HG03460 (cell line): Measurements from ENCODE around the gene FARP1.
A peak's percentile ranks its signal among the peaks of the same experiment; 100 is the strongest.

Experiments used
- ATAC-seq: cut with Tn5 transposase; IDR thresholded peaks from one replicate; pipeline ENCODE4 v1.9.1; 2021; ENCODE audit not compliant: unreplicated experiment

FARP1 gene

DNA sequence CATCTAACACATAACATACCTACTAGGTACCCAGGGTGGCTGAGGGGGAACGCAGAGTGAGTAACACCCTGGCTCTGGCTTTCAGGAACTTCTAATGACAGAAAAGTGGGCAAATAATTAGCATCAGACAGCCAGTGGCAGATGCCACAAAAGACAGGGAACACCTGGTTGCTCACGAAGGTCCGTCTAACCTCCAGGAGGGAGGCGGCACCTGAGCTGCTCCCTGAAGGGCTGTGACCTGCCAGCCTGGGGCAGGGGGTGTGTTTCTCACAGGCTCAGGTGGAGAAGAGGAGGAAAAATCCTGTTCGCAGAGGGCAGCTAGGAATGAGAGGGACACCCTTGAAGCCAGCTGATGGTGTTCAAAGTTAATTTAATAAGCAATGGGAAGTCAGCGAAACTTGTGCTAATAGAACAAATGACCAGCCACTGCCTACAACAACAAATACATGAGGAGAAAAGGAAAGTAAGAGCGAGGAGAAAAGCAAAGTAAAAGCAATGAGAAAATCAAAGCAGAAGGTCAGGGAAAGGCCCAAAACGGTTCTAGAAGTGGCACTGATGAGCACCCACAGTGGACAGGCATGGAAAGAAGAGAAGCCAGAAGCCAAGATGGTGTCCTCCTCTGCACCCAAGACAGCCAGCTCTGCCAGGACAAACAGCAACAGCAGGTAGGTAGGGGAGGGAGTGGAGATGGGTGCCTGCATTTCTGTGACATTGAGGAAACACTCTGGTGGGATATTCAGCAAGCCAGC is 346.7 kb downstream of the FARP1 start:
- ATAC-seq: no peak

DNA sequence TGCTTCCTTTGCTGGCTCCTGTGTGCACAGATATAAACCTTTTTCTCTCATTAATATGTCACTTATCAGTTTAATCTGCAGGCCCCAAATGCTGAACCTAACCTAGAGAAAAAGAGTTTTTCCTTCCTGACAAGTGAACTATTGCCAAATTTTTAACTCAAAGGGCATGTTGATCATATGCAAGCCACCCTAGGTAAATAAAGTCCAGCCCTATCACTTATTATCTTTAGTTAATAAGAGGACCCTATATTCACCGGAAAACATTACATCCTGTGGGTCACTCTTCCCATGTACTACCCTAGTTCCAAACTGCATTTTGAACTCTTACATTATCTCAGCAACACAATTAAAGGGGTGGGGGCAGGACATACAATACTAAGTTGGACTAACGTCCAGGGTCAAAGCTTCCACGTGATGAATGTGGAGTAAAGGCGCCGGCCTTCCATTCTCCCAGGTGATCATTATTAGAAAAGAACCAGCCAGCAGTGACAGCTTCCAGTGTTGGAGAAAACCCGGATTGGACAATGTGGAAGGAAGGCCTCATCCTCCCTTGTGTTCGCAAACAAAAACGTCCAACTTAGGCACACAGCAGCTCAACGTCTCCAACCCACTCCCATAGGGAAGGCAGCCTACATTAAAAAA is 347.4 kb downstream of the FARP1 start:
- no peak for ATAC-seq

DNA sequence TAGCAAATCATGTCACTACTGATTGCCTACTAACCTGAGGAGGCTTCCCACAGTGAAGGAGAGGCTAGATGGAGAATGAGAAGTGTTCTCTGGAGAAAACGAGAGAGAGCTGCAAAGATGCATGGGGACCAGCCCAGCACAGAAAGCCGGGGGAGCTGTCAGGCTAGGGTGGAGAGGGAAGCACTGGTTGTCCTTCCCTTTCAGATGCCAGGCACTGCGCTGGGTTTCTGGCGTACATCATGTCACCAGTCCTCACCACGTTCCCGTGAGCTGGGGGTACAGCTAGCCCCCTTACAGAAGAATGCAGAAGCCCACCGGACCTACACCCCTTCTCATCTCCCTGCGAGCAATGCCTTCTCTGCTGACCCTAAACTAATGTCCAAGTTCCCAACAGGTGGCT is 348.0 kb downstream of the FARP1 start:
- no peak for ATAC-seq

DNA sequence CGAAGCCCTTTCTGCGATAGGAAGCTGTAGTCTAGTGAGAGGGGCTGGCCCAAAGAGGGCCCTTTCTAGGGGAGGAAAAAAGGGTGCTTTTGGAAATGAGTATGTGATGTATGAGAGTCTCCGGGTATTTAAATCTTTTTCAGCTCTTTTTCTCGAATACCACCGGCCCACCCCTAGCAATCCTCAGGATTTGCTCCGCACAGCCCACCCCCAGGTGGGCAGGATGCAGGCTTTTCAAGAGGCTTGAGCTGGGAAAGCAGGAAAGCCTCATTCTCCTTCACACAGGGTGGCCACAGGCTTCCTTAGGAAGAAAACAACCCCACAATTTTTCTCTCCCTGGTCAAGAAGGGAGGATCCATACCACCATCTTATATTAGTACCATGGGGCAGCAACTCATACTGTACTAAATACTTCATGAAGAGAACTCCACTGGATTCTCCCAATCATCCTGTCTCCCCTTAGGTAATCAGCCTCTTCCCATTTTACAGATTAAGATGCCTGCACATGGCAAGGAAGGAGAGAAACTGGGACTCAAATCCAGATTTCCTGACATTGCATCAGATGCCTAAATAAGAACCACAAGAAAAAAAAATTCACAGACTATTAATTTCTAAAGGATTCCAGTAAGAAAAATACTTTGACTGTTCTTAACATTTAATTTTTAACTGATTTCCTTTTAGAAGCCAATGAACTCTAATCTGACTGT is 349.6 kb downstream of the FARP1 start:
- ATAC-seq: no peak

DNA sequence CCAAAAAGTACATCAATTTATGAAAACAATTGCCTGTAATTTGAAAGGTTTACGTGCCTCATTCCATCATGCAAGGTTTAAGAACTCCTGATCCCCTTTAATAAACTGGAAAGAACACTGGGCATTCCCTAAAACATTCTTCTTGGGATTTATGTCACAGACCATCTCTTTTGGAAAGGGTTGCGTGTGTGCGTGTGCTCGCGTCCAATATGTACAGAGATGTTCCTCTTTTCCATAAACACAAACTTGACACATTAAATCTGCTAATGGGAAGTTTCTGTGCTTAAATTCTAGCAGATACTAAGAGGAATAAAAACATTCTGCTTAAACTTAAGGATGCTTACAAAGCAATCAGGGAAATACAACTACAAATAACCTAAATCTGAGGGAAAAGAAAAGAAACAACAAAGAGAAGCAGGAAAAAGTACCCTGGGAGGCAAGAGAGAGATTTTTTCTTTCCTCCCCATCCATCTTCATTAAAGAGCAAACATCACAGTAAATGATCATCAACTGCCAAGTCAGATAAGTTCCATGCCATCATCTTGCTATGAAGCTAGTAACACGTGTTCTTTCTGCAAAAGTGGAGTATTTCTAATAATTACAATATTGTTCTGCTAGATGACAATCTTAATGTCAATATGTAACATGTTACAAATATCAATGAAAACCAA is 350.3 kb downstream of the FARP1 start:
- no peak for ATAC-seq

DNA sequence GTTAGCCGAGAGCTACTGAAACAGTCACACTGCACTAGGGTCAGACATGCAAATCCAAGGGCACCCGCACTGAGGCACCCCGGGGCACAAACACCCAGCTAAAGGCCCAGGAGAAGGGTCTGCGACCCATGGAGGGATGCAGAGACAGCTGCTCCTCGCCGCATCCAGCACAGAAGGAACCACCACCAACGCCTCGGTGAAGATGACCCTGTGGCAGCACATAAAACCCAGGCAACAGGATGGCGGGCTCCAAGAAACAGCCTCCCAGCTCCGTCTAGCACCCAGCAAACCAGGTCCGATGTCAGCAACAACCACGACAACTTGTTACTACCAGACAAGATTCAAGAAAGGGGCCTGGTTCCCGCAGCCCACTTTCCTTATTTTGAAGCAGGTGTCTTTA is 351.9 kb downstream of the FARP1 start:
- ATAC-seq: no peak

DNA sequence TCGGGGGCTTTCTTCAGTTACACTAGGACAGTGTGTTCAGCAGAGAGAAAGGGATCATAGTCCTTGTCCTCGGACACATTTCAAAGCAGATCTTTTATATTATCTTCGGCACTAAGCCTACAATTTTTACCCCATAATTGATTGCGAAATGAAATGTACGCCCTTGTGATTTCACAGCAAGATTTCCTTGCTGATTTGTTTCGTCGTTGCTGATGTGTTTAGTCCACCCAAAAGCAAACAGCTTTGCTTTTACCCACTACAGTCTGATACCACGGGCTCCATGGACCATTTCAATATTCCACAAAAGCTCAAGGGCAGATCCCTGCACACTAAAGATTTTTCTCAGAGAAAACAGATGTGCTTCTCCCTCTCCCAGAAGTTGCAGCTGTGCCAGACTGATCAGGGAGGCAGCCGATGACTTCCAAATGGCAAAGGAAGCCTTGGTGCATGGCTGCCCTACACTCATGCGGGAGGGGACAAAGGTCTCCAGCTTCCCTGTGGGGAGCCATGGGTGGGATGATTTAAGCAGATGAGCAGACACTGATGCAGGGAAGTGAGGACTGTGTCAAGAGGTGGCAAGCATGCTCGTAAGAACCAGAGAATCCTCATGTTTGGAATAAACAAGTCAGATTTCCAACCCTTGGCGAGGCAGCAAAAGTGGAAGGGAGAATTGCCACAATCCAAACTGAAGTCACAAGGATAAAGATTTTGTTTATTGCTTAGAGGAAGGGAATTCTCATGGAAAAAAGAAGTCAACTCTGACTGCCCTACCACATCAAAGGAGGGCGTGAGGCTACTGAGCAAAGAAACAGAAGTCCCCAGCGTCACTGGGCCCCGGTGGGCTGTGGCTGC is 353.0 kb downstream of the FARP1 start:
- ATAC-seq: no peak

DNA sequence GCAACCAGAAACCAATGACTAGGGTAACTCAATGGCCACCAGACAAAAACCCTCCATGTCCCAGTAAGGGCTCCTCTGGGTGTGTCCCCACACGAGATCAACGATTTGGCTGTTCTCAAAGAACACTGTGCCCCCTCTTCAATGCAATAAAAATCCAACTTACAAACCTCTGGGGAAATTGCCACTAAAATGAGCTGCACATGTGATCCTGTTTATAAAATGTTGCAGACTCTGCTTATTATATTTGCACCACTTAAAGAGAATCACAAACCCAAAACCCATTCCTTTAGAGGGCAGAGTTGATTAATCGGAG is 353.5 kb downstream of the FARP1 start:
- no peak for ATAC-seq

DNA sequence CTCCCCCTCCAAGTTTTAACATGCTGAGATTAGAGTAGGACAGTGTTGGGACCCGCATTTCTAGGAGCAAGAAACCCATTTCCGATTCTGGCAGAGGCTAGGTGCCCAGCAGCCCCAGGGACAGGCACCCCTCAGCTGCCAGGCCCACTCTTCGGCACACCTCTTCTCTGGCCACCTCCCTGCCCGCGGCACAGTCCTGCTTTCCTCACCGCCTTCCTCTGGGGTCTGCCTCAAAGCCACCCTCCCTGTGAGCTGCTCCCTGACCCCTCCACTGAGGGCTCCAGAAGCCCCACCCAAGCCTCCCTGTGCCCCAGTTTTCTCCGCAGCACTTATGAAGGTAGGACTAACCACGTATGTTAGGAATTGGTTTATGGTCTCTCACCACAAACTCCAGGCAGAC is 354.1 kb downstream of the FARP1 start:
- no peak for ATAC-seq

DNA sequence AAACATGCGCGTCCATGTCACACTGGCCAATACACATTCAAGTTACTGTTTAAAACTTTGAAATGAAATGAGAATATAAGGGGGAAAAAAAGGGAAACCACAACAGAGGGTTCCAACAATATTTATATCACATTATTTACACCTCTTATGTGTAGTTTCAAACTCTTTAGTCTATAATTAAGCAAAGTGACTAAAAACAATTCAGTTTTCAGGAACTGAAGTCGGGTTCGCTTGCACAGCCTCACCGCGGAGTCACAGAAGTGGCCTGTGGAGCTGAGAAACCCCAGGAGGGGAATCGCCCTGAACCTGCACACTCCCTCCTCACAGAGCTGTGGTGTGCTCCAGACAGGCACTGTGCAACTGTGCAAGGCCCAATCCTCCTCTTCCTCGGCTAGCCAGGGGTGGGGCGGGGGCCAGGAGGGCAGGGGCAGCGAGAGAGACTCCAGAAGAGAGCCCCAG is 358.1 kb downstream of the FARP1 start:
- ATAC-seq: peak; percentile 65

DNA sequence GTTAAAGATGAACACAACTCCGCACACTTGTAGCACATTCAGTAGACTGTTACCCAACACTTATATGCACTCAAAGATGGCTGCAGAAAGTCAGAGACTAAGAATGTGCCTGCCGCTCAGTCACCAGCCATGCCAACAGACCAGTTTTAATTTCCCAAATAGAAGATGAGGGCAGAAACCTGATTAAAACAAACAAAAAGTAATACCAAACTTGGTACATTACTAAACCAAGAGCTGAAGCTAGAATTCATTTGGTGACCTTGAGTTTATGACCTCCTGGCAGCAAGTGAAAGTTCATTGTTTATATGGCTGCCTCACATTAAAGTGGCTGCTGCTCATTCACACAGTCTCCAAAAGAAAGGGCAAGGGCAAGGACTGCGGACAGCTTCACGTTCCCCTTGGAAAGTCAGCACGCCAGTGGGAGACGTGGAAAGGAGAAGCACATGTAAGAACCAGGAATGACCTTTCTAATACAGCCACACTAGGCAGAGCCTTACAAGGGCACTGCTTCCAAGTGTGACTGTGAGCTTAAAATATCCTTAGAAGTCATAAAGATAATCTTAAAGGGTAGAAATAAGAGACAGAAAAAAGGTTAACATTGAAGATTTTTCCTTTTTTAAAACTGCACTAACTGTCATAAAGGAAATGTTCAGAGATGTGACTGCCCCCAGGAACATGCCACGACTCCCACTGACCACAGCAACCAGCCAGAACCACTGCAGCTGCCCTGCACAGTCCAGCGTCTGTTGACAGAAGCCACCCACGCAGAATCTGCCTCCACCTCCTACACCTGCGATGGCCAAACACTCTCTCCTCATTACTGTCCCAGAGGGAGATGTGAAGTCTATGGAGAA is 360.5 kb downstream of the FARP1 start:
- ATAC-seq: no peak

DNA sequence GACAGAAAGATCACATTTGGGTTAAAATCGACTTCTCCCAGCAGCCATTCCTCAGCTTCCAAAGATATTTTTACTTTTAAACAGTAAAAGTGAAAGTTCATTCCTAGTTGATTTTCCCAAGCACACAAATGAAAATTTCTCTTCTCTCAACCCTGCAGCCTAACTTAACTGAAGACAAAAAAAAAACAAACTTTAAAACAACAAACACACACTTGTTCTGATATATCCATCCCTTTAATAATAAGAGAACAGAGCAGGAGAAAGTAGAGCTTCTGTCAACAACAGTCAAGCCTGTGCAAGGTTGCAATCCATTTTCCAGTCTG is 361.1 kb downstream of the FARP1 start:
- no peak for ATAC-seq

DNA sequence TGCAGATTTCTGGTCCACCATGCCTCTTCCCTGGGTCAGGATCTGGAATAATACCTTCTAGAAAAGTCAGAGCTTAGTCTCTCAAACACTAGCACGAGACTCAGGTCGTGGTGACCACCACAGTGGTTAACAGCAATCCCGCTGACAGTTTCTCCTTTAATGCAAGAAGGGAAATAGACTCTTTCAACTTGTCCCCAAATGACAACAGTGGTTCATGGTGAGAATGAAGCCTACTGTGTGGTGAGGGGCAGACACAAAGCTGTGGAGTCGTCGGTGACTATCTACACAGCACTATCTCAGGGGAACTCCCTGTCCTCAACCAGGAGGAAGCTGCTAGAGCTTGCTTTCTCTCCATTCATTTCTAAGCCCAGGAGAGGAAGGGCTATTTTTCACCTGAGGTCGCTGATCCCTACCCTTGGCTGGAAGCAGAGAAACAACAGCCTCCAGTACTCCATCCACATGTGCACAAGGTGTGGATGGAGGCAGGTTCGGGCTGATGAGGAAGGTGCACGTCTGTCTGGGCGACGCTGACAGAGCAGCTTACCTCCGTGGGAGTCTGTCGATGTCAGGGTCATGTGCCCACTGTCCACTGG is 361.6 kb downstream of the FARP1 start:
- peak; percentile 53 for ATAC-seq
